Psoas muscle (tissue), 8 donors: Measurements from ENCODE around the gene NPPB. TPM values are rescaled to one million over a fixed set of nuclear protein-coding genes. Genes with fewer than 3 reads are reported as not detected.

ENCODE experiments used
- ATAC-seq, 4 donors: fragments of 200-7000 bp; cut with Tn5 transposase; one replicate each; pipeline ENCODE4 v1.9.1; 2020; ENCODE audit warnings: moderate library complexity in 3 of 4, mild to moderate bottlenecking in 2 of 4
- DNase-seq, 2 donors: peaks; one replicate each; pipeline ENCODE4 v3.0.0-alpha.2; 2020
- H3K27ac ChIP-seq: fragments of 200-600 bp; one replicate; pipeline ENCODE4 v1.8.0; 2022
- H3K27me3 ChIP-seq, 3 donors: fragments of 200-600 bp in 1 of 3; one replicate each; pipeline versions ENCODE4 v1.6.1 to v1.8.0; 2013 to 2022; ENCODE audit warnings: low read length in 2 of 3, mild to moderate bottlenecking in 2 of 3, moderate library complexity in 1 of 3; ENCODE audit not compliant: insufficient read depth in 3 of 3
- H3K36me3 ChIP-seq, 2 donors: fragments of 200-600 bp in 1 of 2; one replicate each; pipeline versions ENCODE4 v1.6.1 to v1.8.0; 2013 to 2022; ENCODE audit warnings: low read depth in 1 of 2, mild to moderate bottlenecking in 1 of 2, moderate library complexity in 1 of 2; ENCODE audit not compliant: insufficient read depth in 1 of 2
- H3K4me1 ChIP-seq: fragments of 200-600 bp; one replicate; pipeline ENCODE4 v1.8.0; 2022
- H3K4me3 ChIP-seq: fragments of 200-600 bp; one replicate; pipeline ENCODE4 v1.8.0; 2022; ENCODE audit warnings: mild to moderate bottlenecking
- H3K9me3 ChIP-seq: fragments of 200-600 bp; one replicate; pipeline ENCODE4 v1.8.0; 2022
- WGBS, 3 donors: extraction: QIAGEN DNeasy Blood & Tissue Kit; methylation state at CpG; one replicate each; pipeline versions ENCODE4 v1.1.6 to v1.1.7; 2013; 5-methylcytosine and 5-hydroxymethylcytosine counted together
- intact Hi-C, 2 donors: fragments of 100-400 bp; cut with DNase I; formaldehyde crosslinking; loops; one replicate each; pipeline versions ENCODE4 v1.11.0 to v1.14.2; 2022
- polyA plus RNA-seq, 3 donors: library from polyadenylated mRNA; stranded (reverse); fragments of 200-250 nt; gene quantifications; one replicate each; pipeline ENCODE4 v1.2.3, GENCODE V29; 2013
- total RNA-seq, 4 donors: library from RNA; stranded (reverse); fragmentation: NEBNext Ultra II Directional in 2 of 4; extraction: Animal tissue kit (Norgen Biotek cat#: 25700) in 2 of 4; gene quantifications; one replicate each; pipeline versions ENCODE4 v1.2.1 to v1.2.4, GENCODE V29; 2021 to 2023
- TF ChIP-seq, protein P1 (sequence below): fragments of 200-600 bp; IDR thresholded peaks from one replicate; pipeline ENCODE4 v1.8.0; 2022; ENCODE audit warnings: antibody characterized with exemption
- donor health status: healthy with polysubstance abuse.
- donor health status: DM: no; HTN: no; CAD: no; lungs with moderate emphysema.
- donor health status: Bipolar disorder and iron deficiency.
- donor health status: healthy.
- donor health status: DM: yes; HTN: yes; CAD: no.
- donor health status: DM: no; HTN: no; CAD: no.
- donor health status: DM: no; HTN: no; CAD: no.
- donor health status: DM: yes; HTN: yes; CAD: no.

The NPPB gene
- total and polyA plus RNA-seq, 7 donors: 0.37 to 1.6 (median 0.39) TPM; not detected in 4

DNA sequence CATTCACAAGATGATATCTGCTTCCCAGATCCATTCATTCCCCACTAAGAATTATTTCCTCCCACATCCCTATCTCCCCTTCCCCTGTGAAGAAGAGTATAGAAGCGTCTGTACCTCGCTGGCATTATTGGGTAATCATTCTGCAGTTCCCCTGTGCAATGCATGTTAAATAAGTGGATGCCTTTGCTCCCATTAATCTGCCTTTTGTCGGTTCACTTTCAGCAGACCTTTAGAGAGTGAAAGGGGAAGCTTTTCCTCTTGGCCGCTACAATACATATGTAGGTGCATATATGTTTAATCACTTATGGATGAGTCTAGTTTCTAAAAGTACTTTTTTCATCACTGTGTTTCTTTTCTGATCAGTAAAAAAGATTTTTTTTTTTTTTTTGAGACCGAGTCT is 45.7 kb downstream of the NPPB start:
- WGBS, 3 donors: 89 to 93% (median 90%) methylated on average over 5 of the region's 5 CpGs
- intact Hi-C loops: no loop called here
- peaks cover 5 to 82% of the 10 kb centered on the region in 2 donors for H3K36me3 ChIP-seq
- ATAC-seq: no peak
- TF ChIP-seq, protein P1, sequence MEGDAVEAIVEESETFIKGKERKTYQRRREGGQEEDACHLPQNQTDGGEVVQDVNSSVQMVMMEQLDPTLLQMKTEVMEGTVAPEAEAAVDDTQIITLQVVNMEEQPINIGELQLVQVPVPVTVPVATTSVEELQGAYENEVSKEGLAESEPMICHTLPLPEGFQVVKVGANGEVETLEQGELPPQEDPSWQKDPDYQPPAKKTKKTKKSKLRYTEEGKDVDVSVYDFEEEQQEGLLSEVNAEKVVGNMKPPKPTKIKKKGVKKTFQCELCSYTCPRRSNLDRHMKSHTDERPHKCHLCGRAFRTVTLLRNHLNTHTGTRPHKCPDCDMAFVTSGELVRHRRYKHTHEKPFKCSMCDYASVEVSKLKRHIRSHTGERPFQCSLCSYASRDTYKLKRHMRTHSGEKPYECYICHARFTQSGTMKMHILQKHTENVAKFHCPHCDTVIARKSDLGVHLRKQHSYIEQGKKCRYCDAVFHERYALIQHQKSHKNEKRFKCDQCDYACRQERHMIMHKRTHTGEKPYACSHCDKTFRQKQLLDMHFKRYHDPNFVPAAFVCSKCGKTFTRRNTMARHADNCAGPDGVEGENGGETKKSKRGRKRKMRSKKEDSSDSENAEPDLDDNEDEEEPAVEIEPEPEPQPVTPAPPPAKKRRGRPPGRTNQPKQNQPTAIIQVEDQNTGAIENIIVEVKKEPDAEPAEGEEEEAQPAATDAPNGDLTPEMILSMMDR: no peak
- peaks cover 7% of the 10 kb centered on the region for H3K4me1 ChIP-seq
- DNase-seq: no peak
- H3K27me3 ChIP-seq: no peaks in the 10 kb centered on the region
- no peaks in the 10 kb centered on the region for H3K9me3 ChIP-seq
- H3K27ac ChIP-seq: no peak overlapping the region
- no peak overlapping the region for H3K4me3 ChIP-seq

Other genes starting within 250 kb of the NPPB start
- 1 to 10 TPM; 1.2 to 3.5 (median 2.3) TPM for gene FBXO2, start 204.5 kb downstream of the NPPB start, total RNA-seq
- 10 to 100 TPM in 1 of 3 donors, 1 to 10 TPM in 1, under 1 TPM in 1; 0.35 to 20.9 (median 1.1) TPM for gene FBXO2, start 204.5 kb downstream of the NPPB start, polyA plus RNA-seq
- gene FBXO44, start 204.1 kb downstream of the NPPB start, total RNA-seq: 1 to 10 TPM; 2.9 to 8.4 (median 4.6) TPM
- 1 to 10 TPM; 3.6 to 5.0 (median 3.8) TPM for gene FBXO44, start 204.1 kb downstream of the NPPB start, polyA plus RNA-seq
- 10 to 100 TPM; 10.2 to 17.3 (median 13.1) TPM for gene FBXO6, start 194.7 kb downstream of the NPPB start, total RNA-seq
- gene FBXO6, start 194.7 kb downstream of the NPPB start, polyA plus RNA-seq: 10 to 100 TPM; 10.2 to 27.1 (median 21.4) TPM
- gene MAD2L2, start 177.8 kb downstream of the NPPB start, total RNA-seq: 10 to 100 TPM; 25.9 to 39.0 (median 28.8) TPM
- 10 to 100 TPM; 39.1 to 61.8 (median 40.5) TPM for gene MAD2L2, start 177.8 kb downstream of the NPPB start, polyA plus RNA-seq
- gene DRAXIN, start 167.2 kb downstream of the NPPB start, total RNA-seq: under 1 TPM in 1 of 4 donors, not detected in 3; 0.04 TPM
- under 1 TPM in 2 of 3 donors, not detected in 1; 0.01 to 0.65 TPM for gene DRAXIN, start 167.2 kb downstream of the NPPB start, polyA plus RNA-seq
- gene AGTRAP, start 122.8 kb downstream of the NPPB start, total RNA-seq: 10 to 100 TPM; 28.5 to 46.0 (median 42.2) TPM
- gene AGTRAP, start 122.8 kb downstream of the NPPB start, polyA plus RNA-seq: 100 to 1,000 TPM in 2 of 3 donors, 10 to 100 TPM in 1; 36.9 to 179 (median 138) TPM
- 1 to 10 TPM; 1.8 to 5.3 (median 3.4) TPM for gene C1orf167, start 96.8 kb downstream of the NPPB start, total RNA-seq
- 1 to 10 TPM; 1.9 to 2.5 (median 2.1) TPM for gene C1orf167, start 96.8 kb downstream of the NPPB start, polyA plus RNA-seq
- gene MTHFR, start 53.0 kb downstream of the NPPB start, total RNA-seq: 10 to 100 TPM; 12.7 to 26.2 (median 17.6) TPM
- 10 to 100 TPM in 1 of 3 donors, 1 to 10 TPM in 2; 5.8 to 21.7 (median 8.6) TPM for gene MTHFR, start 53.0 kb downstream of the NPPB start, polyA plus RNA-seq
- gene CLCN6, start 52.8 kb downstream of the NPPB start, total RNA-seq: 10 to 100 TPM in 1 of 4 donors, 1 to 10 TPM in 3; 5.5 to 17.5 (median 8.1) TPM
- gene CLCN6, start 52.8 kb downstream of the NPPB start, polyA plus RNA-seq: 10 to 100 TPM in 1 of 3 donors, 1 to 10 TPM in 2; 6.0 to 12.0 (median 8.3) TPM
- 1 to 10 TPM in 2 of 4 donors, under 1 TPM in 2; 0.28 to 2.1 (median 0.92) TPM for gene NPPA, start 11.2 kb downstream of the NPPB start, total RNA-seq
- gene NPPA, start 11.2 kb downstream of the NPPB start, polyA plus RNA-seq: 1 to 10 TPM in 1 of 3 donors, under 1 TPM in 2; 0.08 to 3.6 (median 0.13) TPM
- gene KIAA2013, start 67.5 kb upstream of the NPPB start, total RNA-seq: 10 to 100 TPM; 29.7 to 35.8 (median 33.4) TPM
- gene KIAA2013, start 67.5 kb upstream of the NPPB start, polyA plus RNA-seq: 10 to 100 TPM; 24.4 to 79.7 (median 34.7) TPM
- gene PLOD1, start 75.8 kb upstream of the NPPB start, total RNA-seq: 10 to 100 TPM; 25.1 to 52.3 (median 35.7) TPM
- 10 to 100 TPM; 33.5 to 48.6 (median 39.1) TPM for gene PLOD1, start 75.8 kb upstream of the NPPB start, polyA plus RNA-seq
- gene MFN2, start 121.5 kb upstream of the NPPB start, total RNA-seq: 100 to 1,000 TPM; 245 to 542 (median 320) TPM
- gene MFN2, start 121.5 kb upstream of the NPPB start, polyA plus RNA-seq: 100 to 1,000 TPM; 163 to 225 (median 177) TPM
- 10 to 100 TPM; 14.4 to 20.3 (median 16.7) TPM for gene MIIP, start 160.6 kb upstream of the NPPB start, total RNA-seq
- gene MIIP, start 160.6 kb upstream of the NPPB start, polyA plus RNA-seq: 10 to 100 TPM; 20.0 to 30.5 (median 23.4) TPM
- gene TNFRSF8, start 204.4 kb upstream of the NPPB start, total RNA-seq: under 1 TPM; 0.29 to 0.86 (median 0.50) TPM
- gene TNFRSF8, start 204.4 kb upstream of the NPPB start, polyA plus RNA-seq: under 1 TPM; 0.25 to 0.64 (median 0.49) TPM